Measurements from ENCODE around the gene TSHZ2. TPM values are rescaled to one million over a fixed set of nuclear protein-coding genes. Genes with fewer than 3 reads are reported as not detected.

TSHZ2 gene
- total and polyA plus RNA-seq, 9 of the 15 experiments (the other 6 are each of a cell fraction or from before 2014, with no cell fraction given): 0.03 to 0.20 (median 0.05) TPM; not detected in 4

DNA sequence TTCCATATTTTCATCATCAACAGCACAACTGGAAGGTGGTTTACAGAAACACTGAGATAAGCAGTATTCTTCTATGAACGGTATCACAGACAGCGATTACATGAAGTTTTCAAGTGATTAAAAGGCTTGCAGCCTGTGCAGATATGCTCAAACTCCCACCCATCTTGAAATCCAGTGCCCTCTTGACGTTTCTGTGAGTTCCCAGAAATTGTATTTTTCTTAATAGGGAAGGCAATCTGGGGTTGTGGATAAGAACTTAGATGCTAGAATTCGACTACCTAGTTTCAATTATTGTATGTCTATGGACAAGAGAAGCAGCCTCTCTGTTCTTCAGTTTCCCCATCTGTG is 331.2 kb downstream of the TSHZ2 start (continued):
- TF ChIP-seq, protein P1, sequence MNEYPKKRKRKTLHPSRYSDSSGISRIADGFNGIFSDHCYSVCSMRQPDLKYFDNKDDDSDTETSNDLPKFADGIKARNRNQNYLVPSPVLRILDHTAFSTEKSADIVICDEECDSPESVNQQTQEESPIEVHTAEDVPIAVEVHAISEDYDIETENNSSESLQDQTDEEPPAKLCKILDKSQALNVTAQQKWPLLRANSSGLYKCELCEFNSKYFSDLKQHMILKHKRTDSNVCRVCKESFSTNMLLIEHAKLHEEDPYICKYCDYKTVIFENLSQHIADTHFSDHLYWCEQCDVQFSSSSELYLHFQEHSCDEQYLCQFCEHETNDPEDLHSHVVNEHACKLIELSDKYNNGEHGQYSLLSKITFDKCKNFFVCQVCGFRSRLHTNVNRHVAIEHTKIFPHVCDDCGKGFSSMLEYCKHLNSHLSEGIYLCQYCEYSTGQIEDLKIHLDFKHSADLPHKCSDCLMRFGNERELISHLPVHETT (CRISPR knock-in tag; conservative IDR thresholded peaks at IDR 0.05 in 1 of 2, IDR thresholded peaks at IDR 0.05 in 1 of 2): no peak
- TF ChIP-seq ZNF408 (CRISPR knock-in tag; IDR thresholded peaks at IDR 0.05; ENCODE audit: low read depth) (no peak), TBL1XR1 (IDR thresholded peaks at IDR 0.05; ENCODE audit: low read length in 2 of 2) (no peak; a peak in 1 of 4 replicates), MYNN (IDR thresholded peaks at IDR 0.05) (no peak), MYNN (CRISPR knock-in tag; IDR thresholded peaks at IDR 0.05) (no peak), HIVEP1 (CRISPR knock-in tag; IDR thresholded peaks at IDR 0.05) (no peak), KLF16 (IDR thresholded peaks at IDR 0.05) (peak; percentile 47; the same call in 1 of the 2 replicates), SRSF1 (IDR thresholded peaks at IDR 0.05; ENCODE audit: low read depth, low read length) (no peak), SP2 (IDR thresholded peaks at IDR 0.05; ENCODE audit: extremely low read depth, low read depth, low read length, poor library complexity, severe bottlenecking) (no peak), JUND (IDR thresholded peaks at IDR 0.05; ENCODE audit: borderline replicate concordance, low read depth, low read length) (no peak), JUND (tag; IDR thresholded peaks at IDR 0.05; ENCODE audit: borderline replicate concordance, low read depth, low read length) (0 out of 3 replicates have a peak, but pooled peaks have one; percentile 21), MAFG (tag; conservative IDR thresholded peaks at IDR 0.05) (no peak), TAF9B (IDR thresholded peaks at IDR 0.05; ENCODE audit: partially characterized antibody) (no peak), RCOR1 (IDR thresholded peaks at IDR 0.05; ENCODE audit: borderline replicate concordance in 1 of 2, low read depth in 2 of 2, low read length in 2 of 2) (no peak; a peak in 1 of 4 replicates), ZNF354B (CRISPR knock-in tag; IDR thresholded peaks at IDR 0.05) (no peak)
- TF ChIP-seq, protein P2, sequence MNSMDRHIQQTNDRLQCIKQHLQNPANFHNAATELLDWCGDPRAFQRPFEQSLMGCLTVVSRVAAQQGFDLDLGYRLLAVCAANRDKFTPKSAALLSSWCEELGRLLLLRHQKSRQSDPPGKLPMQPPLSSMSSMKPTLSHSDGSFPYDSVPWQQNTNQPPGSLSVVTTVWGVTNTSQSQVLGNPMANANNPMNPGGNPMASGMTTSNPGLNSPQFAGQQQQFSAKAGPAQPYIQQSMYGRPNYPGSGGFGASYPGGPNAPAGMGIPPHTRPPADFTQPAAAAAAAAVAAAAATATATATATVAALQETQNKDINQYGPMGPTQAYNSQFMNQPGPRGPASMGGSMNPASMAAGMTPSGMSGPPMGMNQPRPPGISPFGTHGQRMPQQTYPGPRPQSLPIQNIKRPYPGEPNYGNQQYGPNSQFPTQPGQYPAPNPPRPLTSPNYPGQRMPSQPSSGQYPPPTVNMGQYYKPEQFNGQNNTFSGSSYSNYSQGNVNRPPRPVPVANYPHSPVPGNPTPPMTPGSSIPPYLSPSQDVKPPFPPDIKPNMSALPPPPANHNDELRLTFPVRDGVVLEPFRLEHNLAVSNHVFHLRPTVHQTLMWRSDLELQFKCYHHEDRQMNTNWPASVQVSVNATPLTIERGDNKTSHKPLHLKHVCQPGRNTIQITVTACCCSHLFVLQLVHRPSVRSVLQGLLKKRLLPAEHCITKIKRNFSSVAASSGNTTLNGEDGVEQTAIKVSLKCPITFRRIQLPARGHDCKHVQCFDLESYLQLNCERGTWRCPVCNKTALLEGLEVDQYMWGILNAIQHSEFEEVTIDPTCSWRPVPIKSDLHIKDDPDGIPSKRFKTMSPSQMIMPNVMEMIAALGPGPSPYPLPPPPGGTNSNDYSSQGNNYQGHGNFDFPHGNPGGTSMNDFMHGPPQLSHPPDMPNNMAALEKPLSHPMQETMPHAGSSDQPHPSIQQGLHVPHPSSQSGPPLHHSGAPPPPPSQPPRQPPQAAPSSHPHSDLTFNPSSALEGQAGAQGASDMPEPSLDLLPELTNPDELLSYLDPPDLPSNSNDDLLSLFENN (IDR thresholded peaks at IDR 0.05; ENCODE audit: low read depth in 2 of 2, low read length in 2 of 2): no peak
- TF ChIP-seq, protein P3, sequence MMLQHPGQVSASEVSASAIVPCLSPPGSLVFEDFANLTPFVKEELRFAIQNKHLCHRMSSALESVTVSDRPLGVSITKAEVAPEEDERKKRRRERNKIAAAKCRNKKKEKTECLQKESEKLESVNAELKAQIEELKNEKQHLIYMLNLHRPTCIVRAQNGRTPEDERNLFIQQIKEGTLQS (IDR thresholded peaks at IDR 0.05): no peak
- TF ChIP-seq, protein P3 (CRISPR knock-in tag; conservative IDR thresholded peaks at IDR 0.05): no peak
- TF ChIP-seq, protein P4, sequence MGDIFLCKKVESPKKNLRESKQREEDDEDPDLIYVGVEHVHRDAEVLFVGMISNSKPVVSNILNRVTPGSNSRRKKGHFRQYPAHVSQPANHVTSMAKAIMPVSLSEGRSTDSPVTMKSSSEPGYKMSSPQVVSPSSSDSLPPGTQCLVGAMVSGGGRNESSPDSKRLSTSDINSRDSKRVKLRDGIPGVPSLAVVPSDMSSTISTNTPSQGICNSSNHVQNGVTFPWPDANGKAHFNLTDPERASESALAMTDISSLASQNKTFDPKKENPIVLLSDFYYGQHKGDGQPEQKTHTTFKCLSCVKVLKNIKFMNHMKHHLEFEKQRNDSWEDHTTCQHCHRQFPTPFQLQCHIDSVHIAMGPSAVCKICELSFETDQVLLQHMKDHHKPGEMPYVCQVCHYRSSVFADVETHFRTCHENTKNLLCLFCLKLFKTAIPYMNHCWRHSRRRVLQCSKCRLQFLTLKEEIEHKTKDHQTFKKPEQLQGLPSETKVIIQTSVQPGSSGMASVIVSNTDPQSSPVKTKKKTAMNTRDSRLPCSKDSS (IDR thresholded peaks at IDR 0.05; ENCODE audit: low read depth, partially characterized antibody): no peak
- TF ChIP-seq, protein P5, sequence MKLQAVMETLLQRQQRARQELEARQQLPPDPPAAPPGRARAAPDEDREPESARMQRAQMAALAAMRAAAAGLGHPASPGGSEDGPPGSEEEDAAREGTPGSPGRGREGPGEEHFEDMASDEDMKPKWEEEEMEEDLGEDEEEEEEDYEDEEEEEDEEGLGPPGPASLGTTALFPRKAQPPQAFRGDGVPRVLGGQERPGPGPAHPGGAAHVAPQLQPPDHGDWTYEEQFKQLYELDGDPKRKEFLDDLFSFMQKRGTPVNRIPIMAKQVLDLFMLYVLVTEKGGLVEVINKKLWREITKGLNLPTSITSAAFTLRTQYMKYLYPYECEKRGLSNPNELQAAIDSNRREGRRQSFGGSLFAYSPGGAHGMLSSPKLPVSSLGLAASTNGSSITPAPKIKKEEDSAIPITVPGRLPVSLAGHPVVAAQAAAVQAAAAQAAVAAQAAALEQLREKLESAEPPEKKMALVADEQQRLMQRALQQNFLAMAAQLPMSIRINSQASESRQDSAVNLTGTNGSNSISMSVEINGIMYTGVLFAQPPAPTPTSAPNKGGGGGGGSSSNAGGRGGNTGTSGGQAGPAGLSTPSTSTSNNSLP (IDR thresholded peaks at IDR 0.05; ENCODE audit: borderline replicate concordance, low read depth, low read length): peak; percentile 48; the same call in 1 of the 2 replicates
